GM19397 (cell line): ENCODE results near the gene UQCC3.
"Not testable (repeated sequence)": the region's sequence is repeated elsewhere in the genome, so short reads cannot be mapped to it uniquely, and the experiment has no call there.

Experiments used
- ATAC-seq: cut with Tn5 transposase; IDR thresholded peaks from one replicate; pipeline ENCODE4 v1.9.1; 2021; ENCODE audit warnings: mild to moderate bottlenecking, moderate library complexity; ENCODE audit not compliant: unreplicated experiment

The UQCC3 gene

GRCh38 chr11:62694455-62695167 is 23.1 kb downstream of the UQCC3 start:
- ATAC-seq = no peak

DNA sequence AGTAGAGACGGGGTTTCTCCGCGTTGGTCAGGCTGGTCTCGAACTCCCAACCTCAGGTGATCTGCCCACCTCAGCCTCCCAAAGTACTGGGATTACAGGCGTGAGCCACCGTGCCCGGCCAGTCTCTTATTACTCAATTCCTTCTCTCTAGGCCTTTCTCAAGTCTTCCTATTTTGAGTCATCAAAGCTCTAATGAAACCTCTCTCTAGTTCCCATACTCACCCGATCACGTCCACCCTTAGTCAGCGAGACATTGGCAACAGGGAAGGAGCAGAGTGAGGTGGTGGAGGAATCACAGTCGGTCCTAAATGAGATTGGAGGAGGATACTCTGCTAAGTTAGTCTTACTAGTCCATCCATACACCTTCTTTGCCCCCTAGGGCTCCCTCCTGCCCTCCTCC is 30.8 kb downstream of the UQCC3 start:
- ATAC-seq = no peak

DNA sequence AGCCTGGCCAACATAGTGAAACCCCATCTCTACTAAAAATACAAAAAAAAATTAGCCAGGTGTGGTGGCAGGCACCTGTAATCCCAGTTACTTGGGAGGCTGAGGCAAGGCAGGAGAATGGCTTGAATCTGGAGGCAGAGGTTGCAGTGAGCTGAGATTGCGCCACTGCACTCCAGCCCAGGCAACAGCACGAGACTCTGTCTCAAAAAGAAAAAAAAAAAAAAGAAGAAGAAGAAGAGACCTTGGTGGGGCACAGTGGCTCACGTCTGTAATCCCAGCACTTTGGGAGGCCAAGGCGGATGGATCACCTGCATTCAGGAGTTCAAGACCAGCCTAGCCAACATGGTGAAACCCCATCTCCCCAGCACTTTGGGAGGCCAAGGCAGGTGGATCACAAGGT is 32.4 kb downstream of the UQCC3 start:
- ATAC-seq = not testable (repeated sequence)

DNA sequence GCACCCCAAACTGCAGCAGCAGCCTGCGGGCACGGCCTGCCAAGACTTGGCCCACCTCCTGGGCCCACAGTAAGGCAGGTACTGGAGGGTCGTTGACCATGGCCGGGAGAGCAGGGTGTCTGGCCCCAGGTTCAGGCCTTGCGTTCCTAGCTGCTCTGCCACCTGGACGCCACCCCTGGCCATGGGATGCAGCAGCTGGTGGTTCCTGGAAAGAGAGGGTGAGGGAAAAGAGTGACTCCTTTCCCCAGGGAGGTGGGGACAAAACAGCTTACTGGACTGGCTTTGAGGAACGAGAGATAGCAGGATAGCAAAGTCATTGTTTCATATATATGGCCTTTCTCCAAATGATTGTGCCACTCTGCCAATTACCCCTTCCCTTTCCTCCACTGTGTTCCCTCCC is 33.9 kb downstream of the UQCC3 start:
- no peak for ATAC-seq

- peak; percentile 61 for ATAC-seq
These were observed 34.7 kb downstream of the UQCC3 start for GRCh38 chr11:62705880-62706849.

DNA sequence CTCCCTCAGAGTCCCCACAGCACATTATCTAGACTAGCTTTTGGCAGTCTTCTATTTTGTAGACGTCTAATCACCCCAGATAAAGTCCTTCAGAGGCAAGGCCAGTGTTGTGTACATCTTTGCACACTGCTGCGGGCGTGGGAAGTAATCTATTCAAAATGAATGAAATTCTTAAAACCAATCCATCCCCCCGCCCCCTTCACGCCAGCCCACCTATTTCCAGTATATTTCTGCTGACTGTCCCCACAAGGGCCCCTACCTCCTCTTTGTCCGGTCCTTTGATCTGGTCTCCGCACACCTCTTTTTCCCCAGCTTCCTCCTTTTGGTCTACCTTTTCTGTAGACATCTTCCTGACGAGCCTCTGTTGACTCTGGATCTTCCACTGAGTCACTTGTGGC is 35.4 kb downstream of the UQCC3 start:
- no peak for ATAC-seq

- no peak for ATAC-seq
These were observed 35.9 kb downstream of the UQCC3 start, which contains the start of the genes BSCL2 and GNG3 for GRCh38 chr11:62707277-62707861. TSS of gene BSCL2 (minus strand) at chr11:62707424. CDS start at chr11:62707195, 229 bp downstream. TSS of gene GNG3 (plus strand) at chr11:62707676. CDS start at chr11:62708296, 620 bp downstream.

- ATAC-seq = no peak
These were observed 36.9 kb downstream of the UQCC3 start for GRCh38 chr11:62708392-62708791.

GRCh38 chr11:62708793-62709192 is 37.3 kb downstream of the UQCC3 start:
- ATAC-seq = no peak

DNA sequence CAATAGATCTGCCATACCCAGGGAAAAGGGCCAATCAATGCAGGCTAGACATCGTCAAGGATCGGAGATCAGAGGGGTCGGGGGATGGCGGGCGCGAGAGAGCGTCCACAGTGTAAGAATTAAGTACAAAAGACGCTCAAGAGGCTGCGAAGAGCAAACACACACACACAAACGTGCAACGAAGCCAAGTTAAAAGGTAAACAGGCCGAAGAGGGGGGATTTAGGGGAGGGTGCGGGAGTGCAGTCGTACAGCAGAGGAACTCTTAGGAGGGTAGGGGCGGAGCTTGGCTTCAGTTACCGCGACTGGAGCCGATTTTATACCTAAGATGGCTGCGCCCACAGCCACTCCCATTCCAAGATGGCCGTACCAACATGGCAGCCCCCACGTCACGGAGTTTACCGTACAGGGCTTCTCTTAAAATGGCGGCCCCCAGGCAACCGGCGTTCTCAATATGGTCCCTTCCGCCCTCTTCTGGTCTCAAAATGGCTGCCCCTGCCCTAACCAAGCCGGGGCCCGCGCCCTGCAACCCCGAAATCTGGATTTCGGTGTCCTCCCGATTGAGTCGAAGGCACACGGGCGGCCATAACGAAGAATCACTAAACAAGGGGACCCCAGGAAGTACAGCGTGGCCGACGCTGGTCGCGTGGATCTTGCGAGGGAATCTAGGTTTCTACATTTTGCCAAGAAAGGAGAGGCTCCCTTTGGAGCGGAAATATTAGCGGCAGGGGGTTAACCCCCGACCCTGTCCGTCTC is 38.0 kb downstream of the UQCC3 start:
- ATAC-seq = peak; percentile 66

DNA sequence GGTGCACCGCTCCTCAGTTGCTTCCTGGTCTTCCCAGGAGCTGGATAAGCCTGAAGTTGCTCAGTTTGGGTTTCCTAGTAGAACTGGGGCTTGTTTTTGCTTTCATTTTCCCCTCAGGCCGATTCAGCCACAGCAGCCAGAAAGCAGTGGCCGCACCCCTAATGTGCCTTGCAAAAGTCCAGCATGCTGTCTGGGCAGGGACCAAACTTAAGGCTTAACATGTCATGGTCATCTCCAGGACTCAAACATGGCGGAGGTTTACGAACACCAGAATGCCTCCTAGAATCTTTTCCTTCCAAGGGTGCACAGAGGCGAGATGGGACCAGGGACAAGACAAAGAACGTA is 38.5 kb downstream of the UQCC3 start:
- ATAC-seq = no peak

GRCh38 chr11:62712276-62712812 is 40.9 kb downstream of the UQCC3 start:
- no peak for ATAC-seq

DNA sequence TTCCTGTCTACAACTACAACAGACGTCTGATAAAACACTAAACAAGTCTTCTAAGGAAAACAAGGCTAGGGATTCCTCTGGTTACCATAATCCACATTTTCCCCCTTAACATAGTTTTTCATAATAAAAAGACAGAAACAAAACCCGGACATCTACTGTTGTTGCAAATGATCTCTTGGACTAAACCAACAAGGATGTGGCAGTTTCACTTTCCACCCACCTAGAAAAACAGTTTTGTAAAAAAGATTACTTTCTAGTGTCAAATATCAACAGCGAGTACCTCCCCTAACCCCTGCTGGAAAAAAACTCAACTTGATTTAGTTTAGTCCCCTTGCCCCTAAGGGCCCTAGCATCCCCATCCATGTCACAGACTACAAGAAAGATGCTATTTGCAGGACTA is 41.4 kb downstream of the UQCC3 start:
- ATAC-seq = no peak

GRCh38 chr11:62713343-62713742 is 41.9 kb downstream of the UQCC3 start:
- no peak for ATAC-seq

DNA sequence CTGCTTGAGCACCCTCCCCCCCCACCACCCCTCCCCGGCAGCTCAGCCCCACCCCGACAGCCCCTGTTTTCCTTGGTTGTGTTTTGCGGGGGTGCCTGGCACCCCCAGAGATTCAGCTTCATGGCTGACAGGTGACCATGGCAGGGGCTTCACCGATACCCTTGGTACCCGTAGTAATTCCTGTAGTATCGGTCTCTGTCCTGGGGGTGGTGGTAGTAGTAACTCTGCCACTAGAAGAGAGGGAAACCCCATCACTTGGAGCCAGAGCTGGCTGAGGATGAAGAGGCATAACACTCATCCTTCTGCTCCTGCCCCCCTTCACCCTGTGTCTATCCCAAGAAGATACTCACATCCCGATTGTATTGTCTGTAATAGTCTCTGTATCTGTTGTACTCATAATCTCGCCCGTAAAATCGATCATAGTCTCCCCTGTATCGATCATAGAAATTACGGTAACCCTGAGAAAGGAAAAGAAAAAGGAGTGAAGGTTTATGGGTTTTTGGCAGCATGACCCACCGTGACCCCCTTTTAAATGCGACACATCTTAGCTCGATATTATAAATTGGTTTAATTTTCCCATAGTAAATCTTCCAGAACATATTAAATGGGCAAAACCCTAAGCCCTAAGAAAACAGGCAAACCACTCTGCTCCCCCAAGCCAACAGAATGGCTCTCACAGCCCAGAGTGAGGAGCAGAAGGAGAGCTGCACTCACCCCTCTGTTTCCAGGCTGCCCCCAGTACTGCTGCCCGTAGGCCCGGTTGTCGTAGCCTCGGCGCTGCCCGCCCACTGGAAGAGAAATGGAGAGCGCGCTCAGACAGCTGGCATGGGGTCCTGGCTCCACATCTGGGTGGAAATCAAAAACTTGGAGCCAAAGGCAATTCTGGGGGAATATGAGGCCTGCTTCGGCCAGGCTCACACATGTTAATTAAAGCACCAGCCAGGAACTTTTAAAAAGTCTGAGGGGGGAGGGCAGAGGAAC is 44.0 kb downstream of the UQCC3 start:
- ATAC-seq = no peak

GRCh38 chr11:62716206-62716605 is 44.7 kb downstream of the UQCC3 start:
- no peak for ATAC-seq

GRCh38 chr11:62716816-62717215 is 45.3 kb downstream of the UQCC3 start:
- ATAC-seq = no peak

GRCh38 chr11:62719302-62719978 is 48.0 kb downstream of the UQCC3 start:
- no peak for ATAC-seq

- ATAC-seq = no peak
These were observed 50.5 kb downstream of the UQCC3 start for GRCh38 chr11:62721994-62722393.
